RWPE1 (cell line): ENCODE data around the gene SIK3.

Experiments
- CTCF ChIA-PET: fragments of 350-600 bp; sonication (Branson Sonifier 250); formaldehyde crosslinking; extraction: SDS; loops from one replicate; lab custom pipeline; 2021; lab: Yijun Ruan, JAX
- POLR2A ChIA-PET: fragments of 400-600 bp; formaldehyde crosslinking; extraction: SDS; loops from one replicate; lab custom pipeline; 2020; ENCODE audit warnings: antibody characterized with exemption; ENCODE audit not compliant: low non-redundant PET; lab: Yijun Ruan, JAX
- DNase-seq: peaks from one replicate; pipeline ENCODE4 v3.0.0; 2012; ENCODE audit warnings: low spot score
- H3K27ac ChIP-seq: fragments of 450-650 bp; 2 replicates; pipeline ENCODE4 v1.5.1; 2017
- TF ChIP-seq, protein P1 (sequence below): fragments of 450-650 bp; conservative IDR thresholded peaks from 2 replicates; pipeline ENCODE4 v1.5.1; 2017; ENCODE audit warnings: low read depth, mild to moderate bottlenecking

Gene SIK3

DNA sequence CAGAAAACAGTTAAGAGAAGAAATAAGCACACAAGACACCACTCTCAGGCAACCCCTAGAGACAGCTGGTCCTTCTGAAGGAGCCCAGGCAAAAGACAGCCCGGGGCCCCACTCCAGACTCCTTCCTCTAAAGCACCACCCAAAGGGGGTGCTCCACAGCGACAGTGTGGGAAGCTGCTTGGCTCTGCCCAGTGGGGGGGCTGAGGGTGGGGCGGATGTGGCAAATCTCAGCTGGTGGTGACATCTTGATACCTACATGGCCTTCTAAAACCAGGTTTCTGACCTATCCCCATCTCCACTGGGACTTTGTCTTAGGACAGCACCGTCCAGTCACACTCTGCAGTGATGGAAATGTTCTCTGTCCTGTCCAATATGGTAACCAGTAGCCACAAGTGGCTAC lies 250.6 kb downstream of the SIK3 start:
- TF ChIP-seq, protein P1, sequence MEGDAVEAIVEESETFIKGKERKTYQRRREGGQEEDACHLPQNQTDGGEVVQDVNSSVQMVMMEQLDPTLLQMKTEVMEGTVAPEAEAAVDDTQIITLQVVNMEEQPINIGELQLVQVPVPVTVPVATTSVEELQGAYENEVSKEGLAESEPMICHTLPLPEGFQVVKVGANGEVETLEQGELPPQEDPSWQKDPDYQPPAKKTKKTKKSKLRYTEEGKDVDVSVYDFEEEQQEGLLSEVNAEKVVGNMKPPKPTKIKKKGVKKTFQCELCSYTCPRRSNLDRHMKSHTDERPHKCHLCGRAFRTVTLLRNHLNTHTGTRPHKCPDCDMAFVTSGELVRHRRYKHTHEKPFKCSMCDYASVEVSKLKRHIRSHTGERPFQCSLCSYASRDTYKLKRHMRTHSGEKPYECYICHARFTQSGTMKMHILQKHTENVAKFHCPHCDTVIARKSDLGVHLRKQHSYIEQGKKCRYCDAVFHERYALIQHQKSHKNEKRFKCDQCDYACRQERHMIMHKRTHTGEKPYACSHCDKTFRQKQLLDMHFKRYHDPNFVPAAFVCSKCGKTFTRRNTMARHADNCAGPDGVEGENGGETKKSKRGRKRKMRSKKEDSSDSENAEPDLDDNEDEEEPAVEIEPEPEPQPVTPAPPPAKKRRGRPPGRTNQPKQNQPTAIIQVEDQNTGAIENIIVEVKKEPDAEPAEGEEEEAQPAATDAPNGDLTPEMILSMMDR: no peak
- ChIA-PET POLR2A (no interaction called here), CTCF (no interaction called here)
- no peak for DNase-seq
- H3K27ac ChIP-seq: no peak overlapping the region

DNA sequence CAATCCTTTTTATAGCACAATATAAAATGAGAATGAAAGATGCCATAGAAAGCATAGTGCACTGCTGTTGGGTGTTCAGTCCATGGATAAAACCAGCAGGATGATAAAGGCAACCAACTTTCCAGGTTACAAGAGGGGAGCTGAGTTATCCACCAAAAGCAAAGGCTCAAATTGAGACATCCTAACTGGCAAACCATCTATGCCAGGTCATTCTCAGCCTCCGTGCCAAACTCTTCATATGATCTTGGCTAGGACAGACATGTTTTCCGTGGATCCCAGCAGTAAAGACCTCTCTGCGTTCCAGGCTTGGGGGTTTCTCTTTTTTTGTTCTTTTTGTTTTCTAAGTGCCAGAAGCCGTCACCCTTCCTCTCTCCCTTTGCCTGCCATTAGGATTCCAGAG lies 253.5 kb downstream of the SIK3 start:
- CTCF ChIA-PET: no interaction called here
- TF ChIP-seq, protein P1: no peak
- POLR2A ChIA-PET: no interaction called here
- no peak for DNase-seq
- no peak overlapping the region for H3K27ac ChIP-seq

DNA sequence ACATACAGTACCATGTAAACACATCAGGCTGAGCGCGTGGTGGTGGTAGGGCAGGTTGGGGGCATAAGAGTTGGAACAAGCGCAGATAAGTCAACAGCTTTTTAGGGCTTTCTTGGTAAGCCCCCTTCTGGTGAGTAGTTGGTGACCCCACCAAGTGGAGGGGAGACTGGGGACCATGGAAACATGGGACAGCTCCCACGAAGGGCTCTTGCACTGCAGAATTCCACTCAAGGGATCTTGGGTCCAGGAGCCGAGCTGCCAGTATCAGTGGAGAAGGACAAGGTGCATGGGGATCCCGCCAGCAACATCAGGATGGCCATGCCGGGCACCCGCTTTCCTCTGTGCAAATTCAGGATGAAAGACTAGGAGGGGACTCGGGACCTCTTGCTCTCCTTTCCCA lies 254.6 kb downstream of the SIK3 start:
- no peak overlapping the region for H3K27ac ChIP-seq
- ChIA-PET POLR2A (no interaction called here), CTCF (interaction anchor here (0.7 kb wide), 1 partner anchor 1480 kb away, joined by 3 read pairs; no protein-coding TSS in a partner anchor)
- no peak for DNase-seq
- TF ChIP-seq, protein P1: no peak

DNA sequence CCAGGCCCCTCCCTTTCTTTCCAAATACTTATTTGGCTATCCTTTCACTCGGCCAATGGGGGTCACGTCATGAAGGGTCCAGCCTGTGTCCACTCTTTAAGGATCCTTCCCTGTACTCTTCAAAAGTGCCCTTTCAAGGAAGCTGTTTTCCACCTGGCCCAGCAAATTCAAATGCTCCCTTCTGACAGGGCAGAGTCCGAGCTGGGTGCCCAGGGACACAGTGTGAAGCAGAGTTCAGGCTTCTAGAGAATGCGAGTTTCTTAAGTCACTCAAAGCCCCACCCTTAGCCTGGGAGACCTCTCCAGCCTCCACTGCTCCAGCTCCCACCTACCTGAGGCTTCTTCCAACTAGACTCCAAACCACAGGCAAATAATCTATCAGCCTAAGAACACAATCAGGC lies 255.3 kb downstream of the SIK3 start:
- CTCF ChIA-PET: no interaction called here
- DNase-seq: no peak
- H3K27ac ChIP-seq: no peak overlapping the region
- TF ChIP-seq, protein P1: no peak
- POLR2A ChIA-PET: no interaction called here

DNA sequence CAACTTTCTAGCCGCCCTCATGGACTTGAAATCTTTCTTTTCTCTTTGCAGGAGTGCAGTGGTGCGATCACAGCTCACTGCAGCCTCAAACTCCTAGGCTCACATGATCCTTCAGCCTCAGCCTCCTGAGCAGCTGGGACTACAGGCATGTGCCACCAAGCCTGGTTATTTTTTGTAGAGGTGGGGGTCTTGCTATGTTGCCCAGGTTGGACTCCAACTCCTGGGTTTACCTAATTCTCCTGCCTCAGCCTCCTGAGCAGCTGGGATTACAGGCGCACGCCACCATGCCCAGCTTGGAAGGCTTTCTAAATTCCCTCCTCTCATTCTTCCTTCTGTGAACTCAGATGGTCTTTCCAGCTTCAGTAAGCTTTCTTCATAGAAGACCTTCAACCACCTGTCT lies 256.1 kb downstream of the SIK3 start:
- CTCF ChIA-PET: interaction anchor here (0.6 kb wide), 2 partner anchors 32 to 1302 kb away, joined by 3 read pairs; no protein-coding TSS in a partner anchor
- DNase-seq: no peak
- POLR2A ChIA-PET: interaction anchor here (0.6 kb wide), 1 partner anchor 1832 kb away, joined by 5 read pairs; no protein-coding TSS in a partner anchor
- H3K27ac ChIP-seq: no peak overlapping the region
- TF ChIP-seq, protein P1: no peak

DNA sequence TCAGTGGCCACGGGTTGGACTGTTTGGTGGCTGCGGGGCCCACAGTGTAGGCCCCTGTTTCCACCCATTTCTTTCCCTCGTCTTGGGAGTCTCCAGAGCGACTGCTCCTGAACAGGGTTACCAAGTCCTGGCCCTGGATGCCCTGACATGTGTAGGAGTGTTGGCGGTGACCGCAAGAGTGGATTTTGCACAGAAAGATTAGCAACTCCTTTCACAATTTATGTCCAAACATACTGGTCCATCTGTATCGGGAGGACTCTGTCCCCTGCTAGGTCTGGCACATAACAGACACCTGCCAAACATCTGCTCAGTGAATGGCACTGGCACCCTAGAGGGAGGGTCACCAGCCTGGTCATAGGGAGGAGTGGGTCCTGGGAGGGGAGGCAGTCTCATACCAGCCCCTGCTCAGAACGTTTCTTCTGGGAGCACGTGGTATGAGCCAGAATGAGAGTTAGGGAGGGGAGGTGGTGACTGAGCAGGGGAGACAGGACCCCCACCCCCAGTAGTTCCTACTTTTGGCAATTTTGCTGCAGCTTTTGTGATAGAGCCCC lies 257.4 kb downstream of the SIK3 start:
- ChIA-PET POLR2A (no interaction called here), CTCF (no interaction called here)
- TF ChIP-seq, protein P1: no peak
- DNase-seq: no peak
- H3K27ac ChIP-seq: no peak overlapping the region
